HepG2 (cell line): ENCODE measurements around the gene BIRC2. TPM values are rescaled to one million over a fixed set of nuclear protein-coding genes. Genes with fewer than 3 reads are reported as not detected.

ENCODE experiments used
- ARNTL ChIP-seq: sonication (generic); formaldehyde crosslinking; IDR thresholded peaks from 2 replicates; pipeline ENCODE4 v1.4.0; 2020; ENCODE audit warnings: mild to moderate bottlenecking, missing genetic modification reagents
- CEBPG ChIP-seq: IDR thresholded peaks from 2 replicates; pipeline ENCODE4 v1.6.1; 2016
- FIP1L1 ChIP-seq: fragments of 200-400 bp; formaldehyde crosslinking; IDR thresholded peaks from 2 replicates; pipeline ENCODE4 v1.6.1; 2018; ENCODE audit warnings: low read depth, mild to moderate bottlenecking, low read length, moderate library complexity, borderline replicate concordance; ENCODE audit not compliant: insufficient read depth
- GPBP1L1 ChIP-seq: sonication (generic); formaldehyde crosslinking; IDR thresholded peaks from 2 replicates; pipeline ENCODE4 v1.5.0; 2020; ENCODE audit warnings: mild to moderate bottlenecking, missing genetic modification reagents
- GPN1 ChIP-seq: sonication (generic); formaldehyde crosslinking; IDR thresholded peaks from 2 replicates; pipeline ENCODE4 v1.5.1; 2020; ENCODE audit warnings: missing genetic modification reagents, borderline replicate concordance
- TARDBP ChIP-seq: sonication (generic); formaldehyde crosslinking; IDR thresholded peaks from 2 replicates; pipeline ENCODE4 v1.8.0; 2022; ENCODE audit warnings: mild to moderate bottlenecking, missing genetic modification reagents
- TMF1 ChIP-seq: sonication (generic); formaldehyde crosslinking; IDR thresholded peaks from 2 replicates; pipeline ENCODE4 v1.8.1; 2022; ENCODE audit warnings: low read depth, missing genetic modification reagents
- ZNF280B ChIP-seq: sonication (generic); formaldehyde crosslinking; IDR thresholded peaks from 2 replicates; pipeline ENCODE4 v1.5.0; 2020; ENCODE audit warnings: missing genetic modification reagents, mild to moderate bottlenecking, borderline replicate concordance
- ZNF318 ChIP-seq: sonication (generic); formaldehyde crosslinking; IDR thresholded peaks from 2 replicates; pipeline ENCODE4 v1.4.0; 2020; ENCODE audit warnings: mild to moderate bottlenecking, missing genetic modification reagents
- ZNF550 ChIP-seq: sonication (generic); formaldehyde crosslinking; IDR thresholded peaks from 2 replicates; pipeline ENCODE4 v1.4.0; 2020; ENCODE audit warnings: mild to moderate bottlenecking, missing genetic modification reagents, borderline replicate concordance
- ZNF780A ChIP-seq: sonication (generic); formaldehyde crosslinking; IDR thresholded peaks from 2 replicates; pipeline ENCODE4 v1.8.0; 2022; ENCODE audit warnings: mild to moderate bottlenecking, missing genetic modification reagents, moderate library complexity
- polyA plus RNA-seq, 8 experiments: library from polyadenylated mRNA; depleted of rRNA in 3 of 8; stranded (reverse) in 7 of 8; unstranded in 1 of 8; fragments of >200 nt; fragmentation: Illumina TruSeq in 4 of 8; extraction: Trizol in 4 of 8; gene quantifications; 2 replicates each; pipeline versions ENCODE4 v1.2.1 to v1.2.3, GENCODE V29; 2011 to 2016; ENCODE audit warnings: low read depth in 4 of 8, missing spikeins in 1 of 8, mixed read lengths in 1 of 8; ENCODE audit not compliant: insufficient read depth in 1 of 8
- total RNA-seq, 5 experiments: library from RNA; depleted of rRNA; stranded (reverse); fragments of >200 nt; fragmentation: Illumina TruSeq; extraction: Trizol; gene quantifications; 2 replicates each; pipeline ENCODE4 v1.2.3, GENCODE V29; 2016; ENCODE audit warnings: low read depth in 1 of 5

Gene BIRC2
- total and polyA plus RNA-seq, 2 of the 13 experiments (the other 11 are each of a cell fraction or from before 2014, with no cell fraction given): 61.7 to 62.2 TPM

- TF ChIP-seq ZNF318 (CRISPR knock-in tag) (no peak), ZNF550 (CRISPR knock-in tag) (no peak), GPN1 (CRISPR knock-in tag) (no peak), ZNF280B (CRISPR knock-in tag) (no peak), ZNF780A (CRISPR knock-in tag) (no peak), CEBPG (CRISPR knock-in tag) (no peak), ARNTL (no peak), GPBP1L1 (CRISPR knock-in tag) (no peak), TMF1 (CRISPR knock-in tag) (0 out of 2 replicates have a peak, but pooled peaks have one; percentile 36), FIP1L1 (no peak), TARDBP (CRISPR knock-in tag) (no peak)
Measured at GRCh38 chr11:102347462-102348370, 702 bp downstream of the BIRC2 start (continued).
